Vagina (tissue), 2 donors: Measurements from ENCODE around the gene RING1. TPM values are rescaled to one million over a fixed set of nuclear protein-coding genes. Genes with fewer than 3 reads are reported as not detected.
"Not testable (repeated sequence)": the region's sequence is repeated elsewhere in the genome, so short reads cannot be mapped to it uniquely, and the experiment has no call there.

Source experiments
- DNase-seq, 2 donors: peaks; one replicate each; pipeline ENCODE4 v3.0.0-alpha.2; 2017; ENCODE audit errors: extremely low spot score in 2 of 2
- H3K27ac ChIP-seq: fragments of 200-600 bp; sonication (generic); one replicate; pipeline ENCODE4 v1.5.1; 2019
- H3K27me3 ChIP-seq: fragments of 200-600 bp; sonication (generic); one replicate; pipeline ENCODE4 v1.5.1; 2019
- H3K36me3 ChIP-seq, 2 donors: fragments of 200-600 bp; sonication (generic); one replicate each; pipeline ENCODE4 v1.5.1; 2017 to 2019
- H3K4me1 ChIP-seq: fragments of 200-600 bp; sonication (generic); one replicate; pipeline ENCODE4 v1.5.1; 2019
- H3K4me3 ChIP-seq, 2 donors: fragments of 200-600 bp; sonication (generic); 1 replicate in 1 of 2; 2 replicates in 1 of 2; pipeline ENCODE4 v1.5.1; 2016 to 2019
- H3K9me3 ChIP-seq: fragments of 200-600 bp; sonication (generic); one replicate; pipeline ENCODE4 v1.5.1; 2019
- POLR2A ChIP-seq, 2 donors: fragments of 450-650 bp; IDR thresholded peaks; one replicate each; pipeline ENCODE4 v1.6.1; 2017; ENCODE audit warnings: antibody characterized with exemption in 2 of 2, mild to moderate bottlenecking in 2 of 2, moderate library complexity in 2 of 2
- POLR2AphosphoS5 ChIP-seq, 2 donors: sonication (generic); formaldehyde crosslinking; IDR thresholded peaks; one replicate each; pipeline ENCODE4 v1.9.0; 2017; ENCODE audit warnings: antibody characterized with exemption in 2 of 2, mild to moderate bottlenecking in 2 of 2, low read depth in 1 of 2; ENCODE audit not compliant: insufficient read depth in 1 of 2
- intact Hi-C: fragments of 100-400 bp; cut with DNase I; formaldehyde crosslinking; loops from one replicate; pipeline ENCODE4 v1.15.1; 2023
- total RNA-seq: library from RNA; depleted of rRNA; stranded (reverse); fragments of >200 nt; gene quantifications from one replicate; pipeline ENCODE4 v1.2.3, GENCODE V29; 2016
- TF ChIP-seq, protein P1 (sequence below), 3 experiments: fragments of 450-650 bp in 2 of 3; fragments of 200-600 bp in 1 of 3; sonication (generic) in 1 of 3; IDR thresholded peaks; one replicate each; pipeline ENCODE4 v1.5.1; 2017 to 2019; ENCODE audit warnings: antibody characterized with exemption in 3 of 3, mild to moderate bottlenecking in 2 of 3, moderate library complexity in 2 of 3

The RING1 gene
- total RNA-seq, 1 donor from 2014 or later, result 32.7 TPM

DNA sequence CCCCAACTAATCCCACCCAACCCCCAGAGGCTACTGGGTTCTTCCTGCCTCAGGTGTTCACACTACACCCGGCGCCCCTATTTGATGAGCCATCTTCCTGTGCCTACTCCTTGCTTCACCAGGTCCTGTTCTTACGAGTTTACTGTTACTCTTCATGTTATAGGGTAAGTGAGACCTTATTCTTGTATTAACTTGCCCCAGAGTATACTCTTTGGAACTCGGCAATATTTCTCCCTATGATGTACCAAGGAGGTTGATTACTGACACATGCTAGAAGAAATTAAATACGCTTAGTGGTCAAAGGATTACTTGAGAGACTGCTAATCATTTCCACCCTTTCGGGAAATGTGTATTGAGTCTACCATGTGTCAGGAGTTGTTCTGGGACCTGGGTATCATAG lies 8.9 kb downstream of the RING1 start:
- peaks cover 10% of the 10 kb centered on the region for H3K4me1 ChIP-seq
- H3K27ac ChIP-seq, result no peak overlapping the region
- intact Hi-C loops, result no loop called here
- no peak for DNase-seq
- H3K4me3 ChIP-seq, result no peak overlapping the region
- no peaks in the 10 kb centered on the region for H3K27me3 ChIP-seq
- no peaks in the 10 kb centered on the region for H3K36me3 ChIP-seq
- TF ChIP-seq POLR2AphosphoS5 (IDR thresholded peaks at IDR 0.05; ENCODE audit: insufficient read depth in 1 of 2, low read depth in 1 of 2) (no peak), POLR2A (IDR thresholded peaks at IDR 0.05) (no peak)
- TF ChIP-seq, protein P1, sequence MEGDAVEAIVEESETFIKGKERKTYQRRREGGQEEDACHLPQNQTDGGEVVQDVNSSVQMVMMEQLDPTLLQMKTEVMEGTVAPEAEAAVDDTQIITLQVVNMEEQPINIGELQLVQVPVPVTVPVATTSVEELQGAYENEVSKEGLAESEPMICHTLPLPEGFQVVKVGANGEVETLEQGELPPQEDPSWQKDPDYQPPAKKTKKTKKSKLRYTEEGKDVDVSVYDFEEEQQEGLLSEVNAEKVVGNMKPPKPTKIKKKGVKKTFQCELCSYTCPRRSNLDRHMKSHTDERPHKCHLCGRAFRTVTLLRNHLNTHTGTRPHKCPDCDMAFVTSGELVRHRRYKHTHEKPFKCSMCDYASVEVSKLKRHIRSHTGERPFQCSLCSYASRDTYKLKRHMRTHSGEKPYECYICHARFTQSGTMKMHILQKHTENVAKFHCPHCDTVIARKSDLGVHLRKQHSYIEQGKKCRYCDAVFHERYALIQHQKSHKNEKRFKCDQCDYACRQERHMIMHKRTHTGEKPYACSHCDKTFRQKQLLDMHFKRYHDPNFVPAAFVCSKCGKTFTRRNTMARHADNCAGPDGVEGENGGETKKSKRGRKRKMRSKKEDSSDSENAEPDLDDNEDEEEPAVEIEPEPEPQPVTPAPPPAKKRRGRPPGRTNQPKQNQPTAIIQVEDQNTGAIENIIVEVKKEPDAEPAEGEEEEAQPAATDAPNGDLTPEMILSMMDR (IDR thresholded peaks at IDR 0.05), result no peak
- no peaks in the 10 kb centered on the region for H3K9me3 ChIP-seq

DNA sequence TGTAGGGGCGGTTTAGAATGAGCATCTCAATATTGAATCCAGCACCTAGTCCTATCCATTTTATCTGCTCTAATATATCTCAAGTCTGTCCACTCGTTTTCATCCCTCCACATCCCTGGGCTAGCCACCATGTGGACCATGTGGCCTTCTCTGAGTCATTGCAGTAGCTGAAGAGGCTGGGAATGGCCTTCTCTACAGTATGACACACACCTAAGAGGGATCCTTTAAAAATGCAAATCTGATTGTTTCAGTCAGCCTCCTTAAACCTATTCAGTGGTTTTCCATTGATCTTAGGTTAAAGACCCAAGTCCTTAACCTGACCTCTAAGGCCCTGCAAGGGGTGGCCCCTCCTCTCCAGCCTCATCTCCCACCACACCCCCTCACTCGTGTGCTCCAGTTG lies 9.4 kb downstream of the RING1 start:
- no peaks in the 10 kb centered on the region for H3K9me3 ChIP-seq
- no peaks in the 10 kb centered on the region for H3K27me3 ChIP-seq
- TF ChIP-seq POLR2AphosphoS5 (IDR thresholded peaks at IDR 0.05; ENCODE audit: insufficient read depth in 1 of 2, low read depth in 1 of 2) (no peak), POLR2A (IDR thresholded peaks at IDR 0.05) (no peak)
- H3K27ac ChIP-seq, result no peak overlapping the region
- H3K4me1 ChIP-seq, result peaks cover 6% of the 10 kb centered on the region
- no peak overlapping the region for H3K4me3 ChIP-seq
- DNase-seq, result no peak
- intact Hi-C loops, result no loop called here
- no peaks in the 10 kb centered on the region for H3K36me3 ChIP-seq

DNA sequence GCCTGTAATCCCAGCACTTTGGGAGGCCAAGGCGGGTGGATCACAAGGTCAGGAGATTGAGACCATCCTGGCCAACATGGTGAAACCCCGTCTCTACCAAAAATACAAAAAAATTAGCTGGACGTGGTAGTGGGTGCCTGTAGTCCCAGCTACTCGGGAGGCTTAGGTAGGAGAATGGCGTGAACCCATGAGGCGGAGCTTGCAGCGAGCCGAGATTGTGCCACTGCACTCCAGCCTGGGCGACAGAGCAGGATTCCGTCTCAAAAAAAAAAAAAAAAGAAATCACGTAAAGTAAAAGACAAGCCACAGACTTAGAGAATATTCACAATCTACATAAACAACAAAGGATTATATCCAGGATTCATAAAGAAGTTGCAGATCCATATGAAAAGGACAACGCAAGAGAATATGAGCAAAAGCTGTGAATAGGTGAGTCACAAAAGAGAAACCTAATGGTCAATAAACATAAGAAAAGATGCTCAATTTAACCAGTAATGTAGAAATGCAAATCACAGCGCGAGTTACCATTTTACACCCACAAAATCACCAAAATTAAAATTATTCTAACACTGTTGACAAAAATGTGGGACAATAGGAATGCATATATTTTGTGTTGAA lies 18.3 kb downstream of the RING1 start:
- H3K9me3 ChIP-seq, H3K4me3 ChIP-seq, H3K4me1 ChIP-seq, H3K27me3 ChIP-seq, H3K36me3 ChIP-seq, H3K27ac ChIP-seq, DNase-seq, intact Hi-C loops: not testable (repeated sequence)

GRCh38 chr6:33235221-33235634 lies 26.9 kb downstream of the RING1 start:
- Histone ChIP-seq H3K9me3 (no peaks in the 10 kb centered on the region), H3K4me3 (no peak overlapping the region), H3K36me3 (no peaks in the 10 kb centered on the region), H3K4me1 (no peaks in the 10 kb centered on the region), H3K27ac (no peak overlapping the region), H3K27me3 (no peaks in the 10 kb centered on the region)
- DNase-seq, result no peak
- TF ChIP-seq POLR2A (IDR thresholded peaks at IDR 0.05) (no peak), POLR2AphosphoS5 (IDR thresholded peaks at IDR 0.05; ENCODE audit: insufficient read depth in 1 of 2, low read depth in 1 of 2) (no peak)
- TF ChIP-seq, protein P1 (IDR thresholded peaks at IDR 0.05), result no peak
- intact Hi-C loops, result no loop called here

DNA sequence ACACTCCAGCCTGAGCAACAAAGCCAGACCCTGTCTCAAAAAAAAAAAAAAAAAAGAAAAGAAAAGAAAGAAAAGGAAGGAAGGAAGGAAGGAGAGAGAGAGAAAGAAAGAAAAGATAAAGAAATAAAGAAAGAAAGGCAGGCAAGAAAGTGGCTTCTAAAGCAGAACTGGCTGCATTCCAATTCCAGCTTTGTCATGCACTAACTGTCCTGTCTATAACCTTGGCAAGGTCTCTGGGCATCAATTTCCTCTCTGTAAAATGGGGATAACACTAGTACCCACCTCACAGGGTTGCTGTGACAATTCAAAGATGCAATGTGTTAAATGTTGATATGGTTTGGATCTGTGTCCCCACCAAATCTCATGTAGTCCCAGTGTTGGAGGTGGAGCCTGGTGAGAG lies 28.0 kb downstream of the RING1 start:
- H3K9me3 ChIP-seq, result no peaks in the 10 kb centered on the region
- intact Hi-C loops, result no loop called here

DNA sequence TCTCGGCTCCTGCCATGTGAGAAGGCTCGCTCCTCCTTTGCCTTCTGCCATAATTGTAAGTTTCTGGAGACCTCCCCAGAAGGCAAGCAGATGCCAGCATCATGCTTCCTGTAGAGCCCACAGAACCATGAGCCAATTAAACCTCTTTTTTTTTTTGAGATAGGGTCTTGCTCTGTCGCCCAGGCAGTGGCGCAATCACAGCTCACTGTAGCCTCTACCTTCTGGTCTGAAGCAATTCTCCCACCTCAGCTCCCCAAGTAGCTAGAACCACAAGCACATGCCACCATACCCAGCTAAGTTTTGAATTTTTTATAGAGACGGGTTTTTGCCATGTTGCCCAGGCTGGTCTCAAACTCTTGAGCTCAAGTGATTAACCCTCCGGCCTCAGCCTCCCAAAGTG lies 28.6 kb downstream of the RING1 start:
- Histone ChIP-seq H3K4me3 (no peak overlapping the region), H3K36me3 (no peaks in the 10 kb centered on the region), H3K4me1 (no peaks in the 10 kb centered on the region), H3K9me3 (no peaks in the 10 kb centered on the region), H3K27me3 (no peaks in the 10 kb centered on the region), H3K27ac (no peak overlapping the region)
- no peak for DNase-seq
- no peak for TF ChIP-seq POLR2AphosphoS5 (IDR thresholded peaks at IDR 0.05; ENCODE audit: insufficient read depth in 1 of 2, low read depth in 1 of 2)
- TF ChIP-seq, protein P1 (IDR thresholded peaks at IDR 0.05), result no peak
- no peak for TF ChIP-seq POLR2A (IDR thresholded peaks at IDR 0.05)
- intact Hi-C loops, result no loop called here

More for the DNA sequence above, 28.0 kb downstream of the RING1 start:
- DNase-seq, result no peak
- TF ChIP-seq, protein P1 (IDR thresholded peaks at IDR 0.05), result no peak
- TF ChIP-seq POLR2AphosphoS5 (IDR thresholded peaks at IDR 0.05; ENCODE audit: insufficient read depth in 1 of 2, low read depth in 1 of 2), result no peak
- no peak for TF ChIP-seq POLR2A (IDR thresholded peaks at IDR 0.05)
- no peaks in the 10 kb centered on the region for H3K27me3 ChIP-seq
- no peaks in the 10 kb centered on the region for H3K4me1 ChIP-seq
- no peak overlapping the region for H3K4me3 ChIP-seq
- no peak overlapping the region for H3K27ac ChIP-seq
- H3K36me3 ChIP-seq, result no peaks in the 10 kb centered on the region
